ENCODE measurements around the gene OASL.

- TF ChIP-seq POLR2A (IDR thresholded peaks at IDR 0.05; ENCODE audit: low read length) (no peak), GATA1 (IDR thresholded peaks at IDR 0.05; ENCODE audit: low read depth, low read length) (no peak)
Measured at GRCh38 chr12:120993496-120993895, 45.5 kb downstream of the OASL start.
